ENCODE results near the gene AKR1A1. TPM values are rescaled to one million over a fixed set of nuclear protein-coding genes. Genes with fewer than 3 reads are reported as not detected.
"Not testable (repeated sequence)": the region's sequence is repeated elsewhere in the genome, so short reads cannot be mapped to it uniquely, and the experiment has no call there.

AKR1A1 gene
- total RNA-seq, 1 donor from 2014 or later: 232 TPM

DNA sequence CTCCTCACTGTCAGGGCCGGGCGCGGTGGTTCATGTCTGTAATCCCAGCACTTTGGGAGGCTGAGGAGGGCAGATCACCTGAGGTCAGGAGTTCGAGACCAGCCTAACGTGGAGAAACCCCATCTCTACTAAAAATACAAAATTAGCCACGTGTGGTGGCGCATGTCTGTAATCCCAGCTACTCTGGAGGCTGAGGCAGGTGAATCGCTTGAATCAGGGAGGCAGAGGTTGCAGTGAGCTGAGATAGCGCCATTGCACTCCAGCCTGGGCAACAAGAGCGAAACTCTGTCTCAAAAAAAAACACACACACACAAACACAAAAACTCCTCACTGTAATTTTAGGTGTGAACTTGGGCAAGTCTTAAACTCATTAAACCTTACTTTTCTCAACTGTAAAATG lies 26.7 kb upstream of the AKR1A1 start:
- DNase-seq: not testable (repeated sequence)

DNA sequence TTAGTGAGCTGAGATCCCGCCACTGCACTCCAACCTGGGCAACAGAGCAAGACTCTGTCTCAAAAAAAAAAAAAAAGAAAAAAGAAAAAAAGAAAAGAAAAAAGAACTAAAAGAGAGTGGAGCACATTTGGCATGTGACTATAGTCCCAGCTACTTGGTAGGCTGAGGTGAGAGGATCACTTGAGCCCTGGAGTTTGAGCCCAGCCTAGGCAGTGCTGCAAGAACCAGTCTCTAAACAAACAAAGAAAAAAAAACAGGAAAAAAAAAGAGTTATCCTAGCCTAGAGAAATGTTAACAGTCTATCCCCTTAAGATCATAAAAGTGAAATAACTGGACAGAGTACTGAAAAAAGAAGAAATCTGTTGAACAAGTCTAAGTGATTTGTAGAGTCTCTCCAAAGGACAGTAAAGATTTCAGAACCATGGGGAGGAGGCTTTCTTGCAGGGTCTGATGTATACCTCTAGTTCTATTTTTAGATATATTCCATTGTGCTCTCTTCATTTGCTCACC lies 24.4 kb upstream of the AKR1A1 start:
- no peak for DNase-seq

DNA sequence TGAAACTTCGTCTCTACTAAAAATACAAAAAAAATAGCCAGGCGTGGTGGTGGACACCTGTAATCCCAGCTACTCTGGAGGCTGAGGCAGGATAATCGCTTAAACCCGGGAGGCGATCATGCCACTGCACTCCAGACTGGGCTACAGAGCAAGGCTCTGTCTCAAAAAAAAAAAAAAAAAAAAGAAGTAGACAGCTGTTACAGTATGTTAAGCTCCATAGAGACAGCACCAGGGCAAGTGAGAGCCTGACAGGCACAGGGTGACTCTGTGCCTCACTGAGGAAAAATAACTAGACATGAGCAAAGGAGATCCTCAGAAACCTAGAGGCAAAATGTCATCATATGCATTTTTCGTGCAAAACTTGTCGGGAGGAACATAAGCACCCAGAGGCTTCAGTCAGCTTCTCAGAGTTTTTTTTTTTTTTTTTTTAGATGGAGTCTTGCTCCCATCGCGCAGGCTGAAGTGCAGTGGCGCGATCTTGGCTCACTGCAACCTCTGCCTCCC lies 19.9 kb upstream of the AKR1A1 start:
- DNase-seq: no peak

DNA sequence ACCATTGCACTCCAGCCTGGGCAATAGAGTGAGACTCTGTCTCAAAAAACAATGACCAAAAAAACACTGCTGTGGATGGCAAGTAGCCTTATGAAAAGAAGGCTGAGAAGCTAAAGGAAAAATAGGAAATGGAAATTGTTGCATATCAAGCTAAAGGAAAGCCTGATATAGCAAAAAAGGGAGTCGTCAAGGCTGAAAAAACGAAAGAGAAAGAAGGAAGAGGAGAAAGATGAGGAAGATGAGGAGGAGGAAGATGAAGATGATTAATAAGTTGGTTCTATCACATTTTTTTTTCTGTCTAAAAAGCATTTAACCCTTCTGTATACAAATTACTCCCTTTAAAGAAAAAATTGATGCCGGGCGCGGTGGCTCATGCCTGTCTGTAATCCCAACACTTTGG lies 18.8 kb upstream of the AKR1A1 start:
- no peak for DNase-seq

DNA sequence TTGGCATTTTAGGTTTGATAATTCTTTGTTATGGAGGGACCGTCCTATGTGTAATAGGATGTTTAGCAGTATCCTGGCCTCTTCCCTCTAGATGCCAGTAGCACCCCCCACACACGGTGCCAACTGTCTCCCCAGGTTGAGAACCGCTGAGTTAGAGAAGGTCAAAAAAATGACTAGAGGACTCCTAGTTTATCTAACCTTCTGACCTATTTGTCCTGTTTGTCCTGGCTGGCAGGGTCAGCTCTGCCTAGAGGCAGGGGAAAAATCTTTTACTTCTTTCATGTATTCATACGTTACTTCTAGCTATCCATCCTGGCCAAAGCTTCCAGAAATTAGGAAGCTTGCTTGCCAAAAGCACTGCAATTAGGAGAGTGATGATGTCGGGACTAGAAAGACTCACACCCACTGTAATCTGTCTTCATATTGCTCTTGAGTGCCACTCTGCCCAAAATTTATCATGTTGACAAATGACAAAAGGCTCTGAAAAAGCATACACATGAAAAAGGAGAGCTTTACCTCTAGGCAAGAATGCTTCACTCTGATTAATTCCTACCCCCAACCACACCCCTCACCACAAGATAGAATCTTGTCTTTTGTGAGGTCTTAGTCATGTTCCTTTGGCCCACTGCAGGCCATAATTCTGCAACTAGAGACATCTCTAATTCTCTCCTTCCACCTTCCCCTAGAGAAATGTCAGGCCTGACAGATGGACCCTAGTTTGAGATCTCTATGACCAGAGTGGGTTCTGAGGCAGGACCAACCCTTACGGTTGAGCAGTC lies 14.4 kb upstream of the AKR1A1 start:
- DNase-seq: no peak

DNA sequence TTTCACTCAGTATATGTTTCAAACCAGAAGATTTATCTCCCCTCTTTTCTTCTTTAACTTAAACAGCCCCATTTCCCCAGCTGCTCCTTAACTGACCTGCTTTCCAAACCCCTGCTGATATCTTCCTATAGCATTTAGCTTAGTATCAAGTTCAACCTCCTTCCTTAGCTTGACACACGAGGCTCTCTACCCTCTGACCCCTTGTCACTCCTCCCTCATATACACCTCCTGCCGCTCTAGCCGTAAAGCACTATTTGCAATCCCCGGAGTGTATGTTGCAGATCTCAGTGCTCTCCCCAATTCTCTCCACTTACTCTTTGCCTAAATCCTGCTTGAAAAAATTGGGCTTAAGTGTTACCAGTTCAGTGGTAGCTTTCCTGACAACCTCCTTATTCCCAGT lies 13.7 kb upstream of the AKR1A1 start:
- DNase-seq: no peak

DNA sequence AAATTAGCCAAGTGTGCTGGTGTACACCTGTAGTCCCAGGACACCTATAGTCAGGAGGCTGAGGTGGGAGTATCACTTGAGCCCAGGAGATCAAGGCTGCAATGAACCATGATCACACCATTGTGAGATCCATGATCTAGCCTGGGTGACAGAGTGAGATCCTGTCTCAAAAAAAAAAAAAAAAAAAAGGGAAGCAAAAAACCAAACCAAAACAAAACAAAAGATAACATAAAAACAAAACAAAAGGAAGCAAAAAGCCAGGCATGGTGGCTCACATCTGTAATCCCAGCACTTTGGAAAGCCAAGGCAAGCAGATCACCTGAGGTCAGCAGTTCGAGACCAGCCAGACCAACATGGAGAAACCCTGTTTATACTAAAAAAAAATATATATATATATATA lies 9.4 kb upstream of the AKR1A1 start:
- DNase-seq: no peak

DNA sequence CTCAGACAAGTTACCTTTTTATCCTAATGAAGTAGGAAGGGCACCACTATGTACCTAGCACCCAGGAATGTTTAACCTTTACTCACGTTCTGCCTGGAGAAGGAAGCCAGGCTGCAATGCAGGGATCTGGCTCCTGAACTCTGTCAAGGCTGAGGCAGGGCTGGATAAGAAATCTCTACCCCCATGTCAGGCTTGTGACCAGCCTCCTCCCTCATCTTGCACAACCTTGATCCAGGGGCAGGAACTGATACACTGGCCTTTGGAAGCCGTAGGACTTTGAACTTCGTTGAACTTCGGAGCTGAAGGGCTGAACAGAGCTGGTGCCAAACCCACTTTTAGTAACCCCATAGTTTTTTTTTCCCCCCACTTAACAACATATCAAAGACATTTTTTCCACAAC lies 8.0 kb upstream of the AKR1A1 start:
- DNase-seq: no peak

DNA sequence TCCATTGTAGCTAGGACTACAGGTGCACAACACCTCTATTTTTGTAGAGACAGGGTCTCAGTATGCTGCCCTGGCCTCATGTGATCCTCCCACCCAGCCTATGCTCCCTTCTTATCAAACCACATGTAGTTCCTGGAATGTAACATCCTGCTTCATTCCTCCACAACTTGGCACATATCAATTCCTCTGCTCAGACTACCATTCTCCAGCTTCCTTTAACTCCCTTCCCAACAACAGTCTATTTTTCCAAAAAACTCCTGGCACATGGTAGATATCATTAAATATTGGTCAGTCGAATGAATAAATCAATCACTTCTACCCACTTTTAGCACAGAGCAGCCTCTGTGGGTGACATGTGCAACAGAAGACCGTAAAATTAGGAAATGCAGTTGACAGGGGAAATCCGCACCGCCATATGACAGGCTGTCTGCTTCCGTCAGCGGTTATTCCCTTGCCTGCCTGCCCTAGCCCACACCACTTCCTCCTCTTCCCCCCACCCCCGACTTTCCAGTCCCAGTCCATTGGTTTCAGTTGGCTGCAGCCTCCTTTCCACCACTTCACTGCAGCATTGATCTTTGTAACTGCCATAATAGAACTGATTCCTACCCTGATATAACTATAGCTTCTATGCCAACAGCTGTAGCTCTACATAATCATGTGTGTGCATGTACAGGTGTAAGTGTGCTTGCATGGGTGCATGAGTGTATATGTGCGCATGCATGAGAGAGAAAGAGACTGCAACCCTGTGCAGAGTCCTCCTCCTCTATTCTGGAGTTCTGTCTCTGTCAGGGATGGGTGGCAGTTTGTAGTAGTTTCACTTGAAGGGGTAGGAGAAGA lies 6.8 kb upstream of the AKR1A1 start:
- peak; percentile 76 for DNase-seq

DNA sequence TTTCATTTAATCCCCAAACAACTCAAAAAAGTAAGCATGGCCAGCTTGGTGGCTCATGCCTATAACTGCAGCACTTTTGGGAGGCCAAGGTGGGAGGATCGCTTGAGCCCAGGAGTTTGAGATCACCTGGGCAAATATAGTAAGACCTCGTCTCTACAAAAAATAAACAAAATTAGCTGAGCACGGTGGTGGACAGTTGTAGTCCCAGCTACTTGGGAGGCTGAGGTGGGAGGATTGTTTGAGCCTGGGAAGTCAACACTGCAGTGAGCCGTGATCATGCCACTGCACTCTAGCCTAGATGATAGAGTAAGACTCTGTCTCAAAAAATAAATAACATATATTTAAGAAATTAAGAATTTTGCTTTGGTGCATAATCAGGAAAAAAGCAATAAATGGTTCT lies 6.1 kb upstream of the AKR1A1 start:
- no peak for DNase-seq

DNA sequence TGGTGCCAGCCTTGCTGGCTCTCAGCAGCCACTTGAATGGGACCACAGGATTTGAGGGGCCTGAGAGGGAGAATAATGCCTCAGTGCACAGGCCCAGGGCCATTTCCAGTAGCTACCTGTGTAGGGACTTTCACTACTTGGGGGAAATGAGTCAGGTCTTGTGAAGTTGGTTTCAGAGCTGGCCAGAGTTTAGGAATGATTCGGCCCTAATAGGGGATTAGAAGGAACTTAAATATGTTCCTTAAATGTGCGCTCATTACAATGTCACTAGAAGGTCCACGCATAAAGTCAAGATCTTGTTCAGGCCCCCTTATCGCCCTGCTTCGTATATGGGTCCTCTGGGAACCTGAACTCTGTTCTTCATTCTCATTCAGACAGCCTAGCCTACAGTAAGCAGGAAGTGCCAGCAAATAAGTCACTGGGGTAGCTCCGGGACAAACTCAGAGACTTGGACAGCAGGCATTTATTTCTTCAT lies 5.6 kb upstream of the AKR1A1 start:
- DNase-seq: peak; percentile 41

DNA sequence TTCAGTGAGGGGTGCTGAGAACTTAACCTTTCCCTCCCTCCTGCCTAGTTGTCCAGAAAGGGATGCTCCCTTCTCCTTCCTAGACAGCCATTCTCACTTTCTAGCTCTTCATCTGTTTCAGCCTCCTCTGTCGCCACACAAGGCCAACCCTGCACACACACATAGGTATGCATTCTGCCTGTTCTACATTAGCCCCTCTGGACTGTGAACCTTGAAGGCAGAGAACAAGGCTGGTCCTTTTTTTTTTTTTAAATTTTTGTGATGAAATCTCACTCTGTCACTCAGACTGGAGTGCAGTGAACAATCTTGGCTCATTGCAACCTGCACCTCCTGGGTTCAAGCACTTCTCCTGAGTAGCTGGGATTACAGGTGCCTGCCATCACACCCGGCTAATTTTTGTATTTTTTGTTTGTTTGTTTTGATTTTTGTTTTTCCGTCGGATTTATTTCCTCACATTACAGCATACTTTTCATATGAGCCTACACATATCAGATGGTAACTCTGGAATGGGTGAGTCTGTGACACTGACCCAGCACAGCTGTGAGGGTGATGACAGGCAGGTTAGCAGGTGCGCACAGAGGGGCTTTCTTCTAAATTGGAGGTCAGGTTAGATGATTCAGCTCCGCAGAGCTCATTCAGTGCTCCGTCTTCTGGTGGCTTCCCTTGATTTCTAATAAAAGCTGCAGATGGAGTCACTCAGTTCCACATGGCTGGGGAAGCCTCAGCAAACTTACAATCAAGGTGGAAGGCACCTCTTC lies 4.9 kb upstream of the AKR1A1 start:
- no peak for DNase-seq

DNA sequence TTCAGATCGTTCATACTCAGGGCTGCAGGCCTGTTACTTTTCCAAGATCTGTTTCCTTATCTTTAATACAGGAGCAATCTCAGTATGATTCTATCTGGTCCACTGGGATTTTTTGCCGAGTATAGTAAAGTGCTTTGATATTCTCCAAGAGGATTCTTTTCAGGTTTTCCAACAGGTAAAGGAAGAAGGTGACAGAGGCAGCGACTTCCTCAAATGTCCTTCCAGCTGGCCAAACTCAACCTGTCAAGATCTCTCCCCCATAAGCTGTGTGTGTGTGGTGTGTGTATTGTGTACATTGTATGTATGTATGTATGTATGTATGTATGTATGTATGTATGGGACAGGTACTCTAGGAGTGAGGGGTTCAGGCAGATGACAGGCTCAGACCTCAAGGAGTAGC lies 1.1 kb downstream of the AKR1A1 start:
- DNase-seq: no peak

DNA sequence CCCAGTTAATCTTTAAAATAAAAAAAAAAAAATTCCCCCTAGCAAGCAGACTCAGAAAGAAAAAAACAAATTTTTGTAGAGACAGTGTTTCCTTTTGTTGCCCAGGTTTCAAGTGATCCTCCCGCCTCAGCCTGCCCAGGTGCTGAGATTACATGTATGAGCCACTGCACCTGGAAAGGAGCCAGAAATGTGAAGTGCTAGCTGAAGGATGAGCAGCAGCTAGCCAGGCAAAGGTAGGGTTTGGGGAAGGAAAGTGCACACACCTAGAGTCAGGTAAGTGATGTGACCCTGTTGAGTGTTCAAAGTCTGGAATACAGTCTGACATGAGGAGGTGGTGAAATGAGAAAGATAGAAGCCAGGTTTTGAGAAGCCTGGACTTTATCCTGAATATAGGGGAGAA lies 1.7 kb downstream of the AKR1A1 start:
- peak; percentile 18 for DNase-seq

DNA sequence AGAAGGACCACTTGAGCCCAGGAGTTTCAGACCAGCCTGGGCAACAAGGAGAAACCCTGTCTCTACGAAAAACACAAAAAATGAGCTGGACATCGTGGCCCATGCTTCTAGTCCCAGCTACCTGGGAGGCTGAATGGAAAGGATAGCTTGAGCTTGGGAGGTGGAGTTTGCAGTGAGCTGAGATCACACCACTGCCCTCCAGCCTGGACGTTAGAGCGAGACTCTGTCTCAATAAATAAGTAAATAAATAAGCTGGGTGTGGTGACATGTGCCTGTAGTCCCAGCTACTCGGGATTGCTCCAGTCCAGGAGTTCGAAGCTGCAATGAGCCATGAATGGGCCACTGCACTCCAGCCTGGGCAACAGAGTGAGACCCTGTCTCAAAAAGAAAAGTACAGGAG lies 3.6 kb downstream of the AKR1A1 start:
- DNase-seq: no peak

DNA sequence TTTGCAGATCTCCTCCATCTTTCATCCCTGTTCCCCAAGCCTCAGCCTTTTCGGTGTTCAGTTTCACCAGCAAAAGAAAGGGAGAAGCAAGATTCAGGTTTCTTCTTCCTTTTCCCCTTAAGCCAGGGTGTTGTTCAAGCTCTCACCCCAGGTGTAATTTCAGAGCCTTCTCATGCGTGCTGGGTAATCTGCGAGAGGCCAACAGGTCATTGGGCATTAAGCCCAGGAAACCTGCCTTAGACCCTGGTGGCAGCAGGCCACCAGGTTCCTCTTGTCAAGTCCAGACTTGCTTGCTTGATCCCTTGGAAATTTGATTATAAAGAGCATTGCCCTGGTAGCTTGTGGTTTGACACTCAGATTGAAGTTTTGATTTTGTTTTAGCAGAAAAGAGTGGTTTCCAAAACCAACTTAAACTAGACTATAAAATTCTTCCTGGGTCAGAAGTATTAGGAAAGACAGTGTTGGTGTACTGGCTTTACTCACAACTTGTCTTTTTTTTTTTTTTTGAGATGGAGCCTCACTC lies 6.9 kb downstream of the AKR1A1 start:
- DNase-seq: no peak

DNA sequence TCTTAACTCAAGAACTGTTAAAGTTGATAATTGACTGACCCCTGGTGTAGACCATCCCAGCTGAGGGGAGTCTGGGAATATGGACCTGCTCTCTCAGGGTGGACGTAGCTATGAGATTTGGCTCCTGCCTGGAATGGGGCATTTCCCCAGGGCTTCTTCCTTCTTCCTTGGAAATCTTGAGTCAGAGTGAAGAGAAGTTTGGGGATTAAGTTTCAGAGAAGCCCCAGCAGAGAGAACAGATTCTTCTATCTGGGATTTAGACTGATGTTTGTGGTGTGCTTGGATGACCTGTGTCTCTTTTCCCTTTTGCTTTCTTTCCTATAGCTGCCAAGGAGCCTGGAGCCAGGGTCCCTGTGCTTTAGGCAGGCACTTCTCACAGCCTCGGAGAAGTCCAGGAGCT lies 13.2 kb downstream of the AKR1A1 start:
- DNase-seq: no peak

DNA sequence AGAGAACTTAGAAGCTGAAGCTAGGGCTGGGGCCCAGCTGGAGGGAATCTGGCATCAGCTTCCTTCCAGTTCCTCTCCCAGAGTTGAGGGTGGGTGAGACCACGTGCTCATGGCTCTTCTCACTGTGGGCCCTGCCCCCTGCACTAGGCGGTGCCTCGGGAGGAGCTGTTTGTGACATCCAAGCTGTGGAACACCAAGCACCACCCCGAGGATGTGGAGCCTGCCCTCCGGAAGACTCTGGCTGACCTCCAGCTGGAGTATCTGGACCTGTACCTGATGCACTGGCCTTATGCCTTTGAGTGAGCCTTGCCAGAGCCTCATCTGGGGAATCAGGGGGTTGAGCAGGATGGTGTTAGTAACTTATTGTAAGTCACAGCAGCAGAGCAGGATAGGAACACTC lies 16.1 kb downstream of the AKR1A1 start:
- DNase-seq: peak; percentile 69

DNA sequence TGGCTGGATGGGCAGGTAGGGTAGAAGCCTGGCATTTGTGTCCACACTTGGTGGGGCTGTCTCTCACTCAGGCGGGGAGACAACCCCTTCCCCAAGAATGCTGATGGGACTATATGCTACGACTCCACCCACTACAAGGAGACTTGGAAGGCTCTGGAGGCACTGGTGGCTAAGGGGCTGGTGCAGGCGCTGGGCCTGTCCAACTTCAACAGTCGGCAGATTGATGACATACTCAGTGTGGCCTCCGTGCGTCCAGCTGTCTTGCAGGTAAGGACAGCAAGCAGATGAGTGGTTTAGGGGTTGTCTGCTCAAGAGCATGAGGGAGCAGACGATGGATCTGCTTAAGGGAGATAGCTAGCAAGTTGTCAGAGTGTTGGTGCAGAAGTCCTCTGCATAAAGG lies 17.3 kb downstream of the AKR1A1 start:
- DNase-seq: no peak

DNA sequence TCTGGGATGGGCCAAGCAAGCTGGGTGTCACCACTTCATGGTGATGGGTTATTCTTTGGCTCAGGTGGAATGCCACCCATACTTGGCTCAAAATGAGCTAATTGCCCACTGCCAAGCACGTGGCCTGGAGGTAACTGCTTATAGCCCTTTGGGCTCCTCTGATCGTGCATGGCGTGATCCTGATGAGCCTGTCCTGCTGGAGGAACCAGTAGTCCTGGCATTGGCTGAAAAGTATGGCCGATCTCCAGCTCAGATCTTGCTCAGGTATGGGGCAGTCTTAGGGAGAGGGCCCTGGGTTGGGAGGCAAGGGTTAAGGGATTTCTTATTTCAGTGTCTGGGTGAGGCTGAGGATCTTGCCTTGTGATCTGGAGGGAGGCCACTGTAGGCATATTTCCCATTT lies 17.8 kb downstream of the AKR1A1 start:
- no peak for DNase-seq

DNA sequence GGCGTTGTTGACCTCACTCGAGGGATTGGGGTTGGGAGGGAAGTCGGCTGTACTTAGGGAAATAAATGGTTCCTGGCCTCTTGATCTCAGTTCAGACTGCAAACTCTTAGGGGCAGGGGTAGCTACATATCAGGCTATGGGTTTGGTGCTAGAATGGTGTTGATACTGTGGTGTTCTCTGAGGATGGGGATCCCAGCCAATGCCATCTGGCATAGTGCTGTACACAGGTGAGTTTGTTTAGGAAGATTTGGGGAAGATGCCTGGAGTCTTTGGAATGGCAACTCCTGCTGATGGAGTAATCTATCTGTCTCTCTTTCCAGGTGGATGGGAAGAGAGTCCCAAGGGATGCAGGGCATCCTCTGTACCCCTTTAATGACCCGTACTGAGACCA lies 18.9 kb downstream of the AKR1A1 start:
- DNase-seq: no peak

DNA sequence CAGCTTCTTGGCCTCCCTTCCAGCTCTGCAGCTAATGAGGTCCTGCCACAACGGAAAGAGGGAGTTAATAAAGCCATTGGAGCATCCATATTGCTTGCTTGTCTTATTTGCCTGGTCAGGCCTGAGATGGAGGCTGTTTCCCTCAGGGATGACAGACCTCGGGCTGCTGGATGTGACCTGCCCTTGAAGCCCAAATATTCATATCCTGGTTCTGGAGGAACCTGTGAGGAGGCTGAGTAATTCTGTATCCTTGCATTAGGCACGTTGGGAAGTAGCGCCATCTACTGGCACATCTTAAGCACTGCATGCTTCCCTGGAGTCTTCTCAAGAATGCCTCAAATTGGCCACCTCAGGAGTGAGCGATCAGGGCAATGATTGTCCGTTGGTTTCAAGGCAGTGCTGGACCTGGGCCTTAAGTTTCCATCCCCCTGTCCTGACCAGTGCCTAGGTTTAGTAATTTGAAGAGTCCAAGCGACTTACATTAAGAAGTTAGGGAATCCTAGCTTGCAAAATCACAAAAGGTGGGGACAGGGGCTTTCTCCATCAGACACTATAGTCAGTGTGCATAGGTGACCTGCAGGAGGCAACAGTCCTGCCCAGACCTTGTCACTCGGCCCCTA lies 19.4 kb downstream of the AKR1A1 start:
- DNase-seq: peak; percentile 89

Data from dermis blood vessel endothelial cell (primary cell).